HCT116 (cell line): ENCODE data around the gene MEDAG. TPM values are rescaled to one million over a fixed set of nuclear protein-coding genes. Genes with fewer than 3 reads are reported as not detected.

Experiments used
- ATAC-seq: fragments of 200-7000 bp; cut with Tn5 transposase; 2 replicates; pipeline ENCODE4 v1.9.1; 2020; ENCODE audit warnings: mild to moderate bottlenecking, moderate library complexity
- BruUV-seq: library from RNA; stranded (reverse); fragments of 400-500 nt; replicated peaks from 2 replicates; lab custom pipeline; 2021; lab: Mats Ljungman, UMichigan
- CTCF ChIA-PET: fragments of 300-600 bp; sonication (Branson Sonifier 250); formaldehyde crosslinking; loops from one replicate; lab custom pipeline; 2021; ENCODE audit warnings: antibody characterized with exemption; lab: Charles Lee
- POLR2A ChIA-PET: fragments of 300-600, 350-600 bp; sonication (Branson Sonifier 250); formaldehyde crosslinking; loops from one replicate; lab custom pipeline; 2021; ENCODE audit warnings: antibody characterized with exemption; lab: Charles Lee
- RAD21 ChIA-PET, 2 experiments: fragments of 300-600 bp; sonication (Branson Sonifier 250); formaldehyde crosslinking; loops; one replicate each; lab custom pipeline; 2023; ENCODE audit warnings: low total read pairs in 2 of 2; ENCODE audit not compliant: uncharacterized antibody in 2 of 2, unreplicated experiment in 2 of 2, low non-redundant PET in 1 of 2; lab: Charles Lee
- DNase-seq: peaks from one replicate; pipeline ENCODE4 v3.0.0-alpha.2; 2010; ENCODE audit warnings: low read depth, low spot score
- H2AFZ ChIP-seq: fragments of 200-600 bp; shearing (Covaris generic), sonication (generic); 2 replicates; pipeline ENCODE4 v1.6.1; 2017; ENCODE audit warnings: low read depth, mixed run types, mixed read lengths, antibody characterized with exemption, low read length; ENCODE audit not compliant: poor library complexity, severe bottlenecking
- H3K27ac ChIP-seq: 2 replicates; pipeline ENCODE4 v1.5.1; 2012; ENCODE audit warnings: low read depth, low read length
- H3K27me3 ChIP-seq: fragments of 200-600 bp; sonication (generic); 2 replicates; pipeline ENCODE4 v1.6.1; 2016; ENCODE audit warnings: mixed run types, low read length, mixed read lengths; ENCODE audit not compliant: insufficient read depth
- H3K36me3 ChIP-seq, 2 experiments: fragments of 200-500 bp in 1 of 2; fragments of 200-600 bp in 1 of 2; sonication (Bioruptor generic) in 1 of 2; sonication (generic) in 1 of 2; 2 replicates each; pipeline versions ENCODE4 v1.5.1 to v1.6.1; 2014 to 2016; ENCODE audit warnings: low read length in 2 of 2, inconsistent platforms in 1 of 2, mixed read lengths in 1 of 2, mixed run types in 1 of 2; ENCODE audit not compliant: insufficient read depth in 2 of 2, control insufficient read depth in 1 of 2
- H3K4me1 ChIP-seq, 2 experiments: fragments of 200-600 bp in 1 of 2; sonication (generic) in 1 of 2; 2 replicates each; pipeline versions ENCODE4 v1.5.1 to v1.6.1; 2012 to 2017; ENCODE audit warnings: low read length in 2 of 2, inconsistent platforms in 1 of 2, mild to moderate bottlenecking in 1 of 2, mixed read lengths in 1 of 2, mixed run types in 1 of 2, moderate library complexity in 1 of 2; ENCODE audit not compliant: insufficient read depth in 2 of 2, control insufficient read depth in 1 of 2
- H3K4me2 ChIP-seq: fragments of 200-600 bp; sonication (generic); 2 replicates; pipeline ENCODE4 v1.6.1; 2017; ENCODE audit warnings: mixed run types, low read length, mixed read lengths
- H3K4me3 ChIP-seq, 2 experiments: fragments of 200-600 bp in 1 of 2; sonication (generic) in 1 of 2; replicated peaks in 1 of 2; 2 replicates each; pipeline ENCODE4 v1.5.1; 2011 to 2016; ENCODE audit warnings: low read length in 2 of 2, control low read depth in 1 of 2, low read depth in 1 of 2, mild to moderate bottlenecking in 1 of 2, mixed read lengths in 1 of 2, mixed run types in 1 of 2
- H3K79me2 ChIP-seq: fragments of 200-600 bp; sonication (generic); 2 replicates; pipeline ENCODE4 v1.6.1; 2017; ENCODE audit warnings: mild to moderate bottlenecking, mixed run types, low read length, moderate library complexity, mixed read lengths; ENCODE audit not compliant: insufficient read depth
- H3K9ac ChIP-seq: fragments of 200-600 bp; sonication (generic); 2 replicates; pipeline ENCODE4 v1.6.1; 2016; ENCODE audit warnings: low read length, mixed read lengths
- H3K9me2 ChIP-seq: fragments of 200-600 bp; sonication (generic), shearing (Covaris generic); 2 replicates; pipeline ENCODE4 v1.6.1; 2017; ENCODE audit warnings: mixed run types, mild to moderate bottlenecking, moderate library complexity; ENCODE audit not compliant: insufficient read depth
- H3K9me3 ChIP-seq, 2 experiments: fragments of 200-500 bp in 1 of 2; fragments of 200-600 bp in 1 of 2; sonication (Bioruptor generic) in 1 of 2; sonication (generic) in 1 of 2; 2 replicates each; pipeline ENCODE4 v1.6.1; 2014 to 2017; ENCODE audit warnings: low read length in 2 of 2, mixed read lengths in 2 of 2, inconsistent platforms in 1 of 2, low read depth in 1 of 2, mild to moderate bottlenecking in 1 of 2, mixed run types in 1 of 2, moderate library complexity in 1 of 2; ENCODE audit not compliant: control insufficient read depth in 1 of 2, insufficient read depth in 1 of 2
- H4K20me1 ChIP-seq: fragments of 200-600 bp; sonication (generic), shearing (Covaris generic); 2 replicates; pipeline ENCODE4 v1.6.1; 2017; ENCODE audit warnings: mixed run types, mild to moderate bottlenecking, moderate library complexity; ENCODE audit not compliant: insufficient read depth
- ATF3 ChIP-seq: IDR thresholded peaks from 2 replicates; pipeline ENCODE4 v1.6.1; 2012
- CEBPB ChIP-seq: IDR thresholded peaks from 2 replicates; pipeline ENCODE4 v1.6.1; 2012; ENCODE audit warnings: low read depth
- EZH2 ChIP-seq: fragments of 200-600 bp; sonication (generic); IDR thresholded peaks from 2 replicates; pipeline ENCODE4 v1.6.1; 2017; ENCODE audit warnings: antibody characterized with exemption, mixed run types
- EZH2phosphoT487 ChIP-seq: fragments of 200-600 bp; IDR thresholded peaks from 2 replicates; pipeline ENCODE4 v1.6.1; 2018; ENCODE audit warnings: antibody characterized with exemption, borderline replicate concordance
- FOSL1 ChIP-seq: IDR thresholded peaks from 2 replicates; pipeline ENCODE4 v1.6.1; 2012; ENCODE audit warnings: low read depth
- JUND ChIP-seq: IDR thresholded peaks from 2 replicates; pipeline ENCODE4 v1.6.1; 2012
- MAX ChIP-seq: IDR thresholded peaks from 2 replicates; pipeline ENCODE4 v1.6.1; 2012
- POLR2AphosphoS5 ChIP-seq: IDR thresholded peaks from 2 replicates; pipeline ENCODE4 v1.6.1; 2011; ENCODE audit warnings: mild to moderate bottlenecking, low read depth, low read length, moderate library complexity
- REST ChIP-seq: IDR thresholded peaks from 2 replicates; pipeline ENCODE4 v1.6.1; 2012; ENCODE audit warnings: low read depth
- SP1 ChIP-seq: IDR thresholded peaks from 2 replicates; pipeline ENCODE4 v1.6.1; 2012; ENCODE audit warnings: low read depth
- SRF ChIP-seq: IDR thresholded peaks from 2 replicates; pipeline ENCODE4 v1.6.1; 2012; ENCODE audit warnings: low read depth
- TCF7L2 ChIP-seq: IDR thresholded peaks from 2 replicates; pipeline ENCODE4 v1.7.0; 2011; ENCODE audit warnings: borderline replicate concordance, inconsistent platforms; ENCODE audit not compliant: insufficient read depth, insufficient read length; ENCODE audit errors: extremely low read depth
- ZBTB33 ChIP-seq: IDR thresholded peaks from 2 replicates; pipeline ENCODE4 v1.6.1; 2011; ENCODE audit warnings: mild to moderate bottlenecking, low read length, moderate library complexity; ENCODE audit not compliant: insufficient replicate concordance; ENCODE audit errors: extremely low read depth
- ZFX ChIP-seq: fragments of 450-650 bp; IDR thresholded peaks from 2 replicates; pipeline ENCODE4 v1.6.1; 2017
- intact Hi-C: fragments of 100-400 bp; cut with micrococcal nuclease; formaldehyde crosslinking; loops from 2 replicates; pipeline ENCODE4 v1.10.0; 2022
- total RNA-seq: library from RNA; stranded (reverse); gene quantifications from one replicate; pipeline ENCODE4 v1.2.1, GENCODE V29; 2021; ENCODE audit not compliant: unreplicated experiment

The MEDAG gene
- total RNA-seq, 1 experiment from 2014 or later = not detected

GRCh38 chr13:30872685-30873461, 33.2 kb upstream of the MEDAG start:
- Histone ChIP-seq H2AFZ (no peak overlapping the region), H3K27ac (no peak overlapping the region), H3K9ac (no peak overlapping the region), H3K27me3 (no peaks in the 10 kb centered on the region), H3K4me3 (no peak overlapping the region), H3K9me2 (no peaks in the 10 kb centered on the region), H3K79me2 (no peaks in the 10 kb centered on the region), H3K4me2 (no peak overlapping the region; the same call in 1 of the 2 replicates), H3K9me3 (no peaks in the 10 kb centered on the region), H3K36me3 (no peaks in the 10 kb centered on the region), H3K4me1 (peaks cover 15 to 29% of the 10 kb centered on the region in 2 experiments), H4K20me1 (no peaks in the 10 kb centered on the region)
- TF ChIP-seq ZFX = no peak
- no peak for TF ChIP-seq SP1
- no peak for TF ChIP-seq JUND
- TF ChIP-seq TCF7L2 = no peak
- CTCF ChIA-PET = no interaction called here
- intact Hi-C loops = no loop called here
- ATAC-seq (no peak), DNase-seq (no peak)
- RAD21 ChIA-PET = no interaction called here
- POLR2A ChIA-PET = no interaction called here
- BruUV-seq = no TSS peak

- Histone ChIP-seq H4K20me1 (no peaks in the 10 kb centered on the region), H3K9me3 (no peaks in the 10 kb centered on the region), H2AFZ (no peak overlapping the region), H3K9me2 (no peaks in the 10 kb centered on the region), H3K4me2 (no peak overlapping the region), H3K9ac (no peak overlapping the region), H3K79me2 (no peaks in the 10 kb centered on the region), H3K27me3 (no peaks in the 10 kb centered on the region), H3K4me1 (peaks cover 15 to 24% of the 10 kb centered on the region in 2 experiments), H3K4me3 (no peak overlapping the region), H3K36me3 (no peaks in the 10 kb centered on the region), H3K27ac (no peak overlapping the region)
- ATAC-seq (no peak), DNase-seq (no peak)
- BruUV-seq = no TSS peak
- ChIA-PET RAD21 (no interaction called here), POLR2A (no interaction called here), CTCF (interaction anchor here (1.8 kb wide), 1 partner anchor 8 kb away, joined by 5 read pairs; no protein-coding TSS in a partner anchor)
- intact Hi-C loops = no loop called here
- TF ChIP-seq EZH2 (no peak), MAX (no peak), TCF7L2 (no peak), ATF3 (no peak), CEBPB (no peak), FOSL1 (no peak), EZH2phosphoT487 (no peak), ZFX (no peak), REST (no peak), SRF (no peak), ZBTB33 (no peak), JUND (no peak), POLR2AphosphoS5 (no peak)
Observed at GRCh38 chr13:30873499-30873898, 32.6 kb upstream of the MEDAG start.
